ENCODE measurements around the gene ASB2.

The ASB2 gene

GRCh38 chr14:93926245-93926872 lies 50.0 kb downstream of the ASB2 start:
- peak; percentile 19 to 47 for DNase-seq

- DNase-seq: no peak
Observed at GRCh38 chr14:93925374-93925895, 50.9 kb downstream of the ASB2 start.

- no peak for DNase-seq
Observed at GRCh38 chr14:93924592-93925355, 51.6 kb downstream of the ASB2 start.

GRCh38 chr14:93923626-93924025 lies 52.7 kb downstream of the ASB2 start:
- DNase-seq: no peak

- DNase-seq: no peak
Observed at GRCh38 chr14:93921001-93921806, 55.2 kb downstream of the ASB2 start.

GRCh38 chr14:93917141-93917540 lies 59.2 kb downstream of the ASB2 start:
- DNase-seq: no peak

- no peak for DNase-seq
Observed at GRCh38 chr14:93916498-93916897, 59.9 kb downstream of the ASB2 start.

- no peak for DNase-seq
Observed at GRCh38 chr14:93915800-93916199, 60.6 kb downstream of the ASB2 start.

- DNase-seq: no peak
Observed at GRCh38 chr14:93915070-93915705, 61.2 kb downstream of the ASB2 start.

- no peak for DNase-seq
Observed at GRCh38 chr14:93914278-93914677, 62.1 kb downstream of the ASB2 start.

- DNase-seq: no peak
Observed at GRCh38 chr14:93912782-93913181, 63.6 kb downstream of the ASB2 start.

- no peak for DNase-seq
Observed at GRCh38 chr14:93911975-93912615, 64.3 kb downstream of the ASB2 start.

GRCh38 chr14:93909429-93910128 lies 66.8 kb downstream of the ASB2 start:
- DNase-seq: no peak

GRCh38 chr14:93906341-93907329 lies 69.7 kb downstream of the ASB2 start:
- DNase-seq: peak; percentile 51 to 54

GRCh38 chr14:93905623-93906022 lies 70.7 kb downstream of the ASB2 start:
- no peak for DNase-seq

- no peak for DNase-seq
Observed at GRCh38 chr14:93903342-93904184, 72.8 kb downstream of the ASB2 start.

- no peak for DNase-seq
Observed at GRCh38 chr14:93902619-93903307, 73.6 kb downstream of the ASB2 start.

- no peak for DNase-seq
Observed at GRCh38 chr14:93901813-93902212, 74.6 kb downstream of the ASB2 start.

- no peak for DNase-seq
Observed at GRCh38 chr14:93898731-93899130, 77.6 kb downstream of the ASB2 start.

Data from NCI-H1930 (cell line).